Placental pericyte (primary cell): Measurements from ENCODE around the gene ANXA10. TPM values are rescaled to one million over a fixed set of nuclear protein-coding genes. Genes with fewer than 3 reads are reported as not detected.

Experiments
- total RNA-seq: library from RNA; depleted of rRNA; stranded (reverse); fragments of >200 nt; gene quantifications from 2 replicates; pipeline ENCODE4 v1.2.3, GENCODE V29; 2012

The ANXA10 gene, protein sequence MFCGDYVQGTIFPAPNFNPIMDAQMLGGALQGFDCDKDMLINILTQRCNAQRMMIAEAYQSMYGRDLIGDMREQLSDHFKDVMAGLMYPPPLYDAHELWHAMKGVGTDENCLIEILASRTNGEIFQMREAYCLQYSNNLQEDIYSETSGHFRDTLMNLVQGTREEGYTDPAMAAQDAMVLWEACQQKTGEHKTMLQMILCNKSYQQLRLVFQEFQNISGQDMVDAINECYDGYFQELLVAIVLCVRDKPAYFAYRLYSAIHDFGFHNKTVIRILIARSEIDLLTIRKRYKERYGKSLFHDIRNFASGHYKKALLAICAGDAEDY
- total RNA-seq, result 5.9 and 13.0 TPM in 2 replicates

DNA sequence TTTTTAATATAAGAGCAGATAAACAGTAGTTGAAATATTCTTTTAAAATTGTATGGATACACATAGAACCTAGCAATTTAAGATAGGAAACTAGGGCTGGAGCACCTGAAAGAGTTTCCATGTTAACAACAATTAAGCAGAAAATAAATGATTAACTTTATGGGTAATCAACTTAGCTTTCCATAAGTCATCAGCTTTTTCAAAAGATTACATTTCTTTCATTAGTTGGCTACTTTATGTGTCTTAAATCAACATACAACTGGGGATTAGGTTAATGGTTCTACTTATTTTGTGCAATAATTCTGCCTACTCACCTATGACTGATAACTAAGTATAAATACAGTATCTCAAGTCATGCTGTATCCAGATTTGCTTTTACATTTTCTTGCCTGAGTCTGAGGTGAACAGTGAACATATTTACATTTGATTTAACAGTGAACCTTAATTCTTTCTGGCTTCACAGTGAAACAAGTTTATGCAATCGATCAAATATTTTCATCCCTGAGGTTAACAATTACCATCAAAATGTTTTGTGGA, at the start of gene ANXA10:
TSS of gene ANXA10 (plus strand) at position 362 of the 537 bp plus-strand sequence. CDS start at position 526, 164 bp downstream.

Other genes with a start within 250 kb of the ANXA10 start
- 14.2 and 19.3 TPM in 2 replicates for gene DDX60, start 226.2 kb downstream of the ANXA10 start, total RNA-seq